ENCODE measurements around the gene TICRR.

Gene TICRR

DNA sequence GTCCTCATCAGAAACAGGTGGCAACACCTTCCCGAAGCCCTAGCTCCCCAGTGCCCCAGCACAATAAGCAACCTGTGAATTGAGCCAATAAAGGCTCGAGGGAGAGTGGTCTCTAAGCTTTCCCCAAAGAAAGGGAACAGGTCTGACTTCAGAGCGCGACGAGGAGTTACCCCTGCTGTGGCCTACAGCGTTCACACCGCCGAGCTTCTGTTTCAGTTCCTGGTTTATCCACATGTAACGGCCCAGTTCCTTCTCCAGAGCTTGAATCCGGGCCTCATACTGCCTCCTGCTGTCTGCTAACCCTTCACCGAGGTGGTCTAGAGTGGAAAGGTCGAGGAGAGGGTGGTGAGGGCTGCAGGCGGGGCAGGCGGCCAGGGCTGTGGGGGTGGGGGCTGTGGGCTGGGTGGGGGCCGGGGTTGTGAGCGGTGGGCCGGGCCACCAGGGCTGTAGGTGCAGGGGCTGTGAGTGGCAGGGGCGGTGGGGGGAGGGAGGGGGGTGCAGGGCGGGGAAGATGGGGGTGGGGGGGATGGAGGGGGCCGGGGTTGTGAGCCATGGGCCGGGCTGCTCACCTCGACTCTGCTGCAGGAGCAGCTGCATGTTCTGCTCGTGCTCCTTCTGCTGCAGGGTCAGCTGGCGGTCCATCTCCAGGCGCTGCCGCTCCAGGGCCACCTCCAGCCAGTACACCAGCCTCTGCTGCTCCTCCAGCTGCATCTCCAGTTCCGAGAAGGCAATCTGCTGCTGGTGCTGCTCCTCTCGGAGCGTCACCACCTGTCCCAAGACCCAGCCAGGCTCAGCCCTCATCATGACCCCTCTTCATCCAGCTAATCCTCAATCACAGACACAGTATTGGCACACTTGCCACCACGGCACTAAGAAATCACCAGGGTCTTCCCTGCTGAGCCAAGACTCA is 53.8 kb downstream of the TICRR start:
- DNase-seq: no peak

GRCh38 chr15:89629829-89630228 is 54.6 kb downstream of the TICRR start:
- DNase-seq: no peak

- DNase-seq: no peak
Measured at GRCh38 chr15:89630260-89630659, 55.0 kb downstream of the TICRR start.

GRCh38 chr15:89630974-89631901 is 56.0 kb downstream of the TICRR start:
- DNase-seq: no peak

- DNase-seq: no peak
Measured at GRCh38 chr15:89631902-89632264, 56.6 kb downstream of the TICRR start.

DNA sequence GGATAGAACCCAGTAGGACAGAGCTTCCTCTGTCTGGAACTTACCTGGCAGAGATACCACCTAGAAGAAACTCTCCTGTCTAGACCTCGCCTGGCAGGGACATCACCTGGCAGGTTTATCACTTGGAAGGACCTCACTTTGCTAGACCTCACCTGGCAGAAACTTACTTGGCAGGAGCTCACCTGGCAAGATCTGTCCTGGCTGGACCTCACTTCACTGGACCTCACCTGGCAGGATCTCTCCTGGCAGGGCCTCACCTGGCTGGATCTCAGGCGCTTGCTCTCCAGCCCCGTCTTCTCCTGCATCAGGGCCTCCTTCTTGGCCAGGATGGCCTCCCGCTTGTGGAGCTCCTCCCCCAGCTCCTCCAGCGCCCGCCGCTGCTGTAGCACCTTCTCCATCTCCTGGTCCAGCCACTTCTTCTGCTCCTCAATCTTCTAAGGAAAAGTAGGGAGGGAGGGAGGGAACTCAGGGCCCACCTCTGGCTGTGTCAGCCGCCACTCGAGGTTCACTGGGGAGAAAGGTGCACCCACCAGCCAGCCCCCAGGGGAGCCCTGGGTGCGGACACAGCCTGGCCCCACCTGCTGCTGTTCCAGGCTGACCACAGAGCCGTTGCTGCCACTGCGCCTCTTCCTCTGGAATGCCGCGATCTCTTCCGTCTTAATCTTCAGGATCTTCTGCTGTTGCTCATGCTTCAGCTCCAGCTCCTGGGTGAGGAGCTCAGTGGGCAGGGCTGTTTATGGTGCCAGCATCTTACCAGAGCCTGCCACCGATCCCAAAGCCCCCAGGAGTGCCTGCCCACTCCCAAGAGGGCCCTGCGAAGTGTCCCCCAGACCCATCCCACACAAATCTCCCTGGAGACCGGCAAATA is 57.5 kb downstream of the TICRR start:
- DNase-seq: no peak

DNA sequence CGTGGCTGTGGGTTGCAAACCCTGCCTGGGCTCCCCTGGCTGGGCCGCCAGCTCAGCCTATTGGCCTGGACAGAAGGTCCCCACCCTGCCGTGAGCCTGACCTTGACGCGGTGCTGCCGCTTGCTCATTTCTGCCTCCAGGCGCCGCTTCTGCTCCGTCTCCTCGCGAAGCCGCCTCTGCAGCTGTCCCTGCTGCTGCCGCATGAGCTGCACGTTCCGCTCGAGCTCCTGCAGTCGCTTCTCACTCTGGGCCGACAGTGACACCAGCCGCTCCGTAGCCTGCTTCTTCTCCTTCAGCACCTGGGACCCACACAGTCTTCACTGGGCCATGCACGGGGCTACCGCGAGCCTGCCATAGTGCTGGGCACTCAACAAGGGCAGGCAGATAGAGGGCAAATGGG is 58.3 kb downstream of the TICRR start:
- no peak for DNase-seq

- DNase-seq: no peak
Measured at GRCh38 chr15:89640245-89640644, 65.0 kb downstream of the TICRR start.

DNA sequence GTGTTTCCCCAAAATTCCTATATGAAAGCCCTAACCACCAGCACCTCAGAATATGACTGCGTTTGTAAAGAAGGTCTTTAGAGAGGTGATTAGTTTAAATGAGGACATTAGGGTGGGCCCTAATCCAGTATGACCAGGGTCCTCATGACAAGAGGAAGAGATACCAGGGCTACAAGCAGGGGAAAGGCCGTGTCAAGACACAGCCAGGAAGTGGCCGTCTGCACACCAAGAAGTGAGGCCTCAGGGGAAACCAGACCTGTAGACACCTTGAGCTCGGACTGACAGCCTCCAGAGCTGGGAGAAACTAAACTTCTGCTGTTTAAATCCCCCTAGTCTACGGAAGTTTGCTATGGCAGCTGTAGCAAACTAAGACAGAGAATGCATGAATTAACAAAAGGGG is 65.8 kb downstream of the TICRR start:
- no peak for DNase-seq

GRCh38 chr15:89642106-89642505 is 66.8 kb downstream of the TICRR start:
- DNase-seq: no peak

DNA sequence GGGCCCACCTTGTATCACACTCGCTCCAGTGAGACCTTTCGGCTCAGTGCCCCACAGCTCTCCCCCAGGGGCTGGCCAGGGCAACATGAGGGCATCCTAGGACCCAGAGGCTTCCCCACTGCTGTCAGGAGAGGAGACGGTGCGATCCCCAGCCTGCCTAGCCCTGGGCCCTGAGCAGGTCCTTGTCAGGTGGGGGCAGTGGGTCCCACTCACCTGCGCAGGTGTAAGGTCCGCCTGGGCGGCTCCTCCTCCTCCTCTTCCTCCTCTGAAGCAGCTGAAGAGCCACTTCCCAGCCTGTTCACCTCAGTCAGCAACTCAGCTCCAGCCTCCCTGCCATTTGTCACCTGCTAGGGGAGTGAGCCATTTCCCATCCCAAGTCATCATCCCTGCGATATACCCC is 70.4 kb downstream of the TICRR start:
- DNase-seq: no peak

DNA sequence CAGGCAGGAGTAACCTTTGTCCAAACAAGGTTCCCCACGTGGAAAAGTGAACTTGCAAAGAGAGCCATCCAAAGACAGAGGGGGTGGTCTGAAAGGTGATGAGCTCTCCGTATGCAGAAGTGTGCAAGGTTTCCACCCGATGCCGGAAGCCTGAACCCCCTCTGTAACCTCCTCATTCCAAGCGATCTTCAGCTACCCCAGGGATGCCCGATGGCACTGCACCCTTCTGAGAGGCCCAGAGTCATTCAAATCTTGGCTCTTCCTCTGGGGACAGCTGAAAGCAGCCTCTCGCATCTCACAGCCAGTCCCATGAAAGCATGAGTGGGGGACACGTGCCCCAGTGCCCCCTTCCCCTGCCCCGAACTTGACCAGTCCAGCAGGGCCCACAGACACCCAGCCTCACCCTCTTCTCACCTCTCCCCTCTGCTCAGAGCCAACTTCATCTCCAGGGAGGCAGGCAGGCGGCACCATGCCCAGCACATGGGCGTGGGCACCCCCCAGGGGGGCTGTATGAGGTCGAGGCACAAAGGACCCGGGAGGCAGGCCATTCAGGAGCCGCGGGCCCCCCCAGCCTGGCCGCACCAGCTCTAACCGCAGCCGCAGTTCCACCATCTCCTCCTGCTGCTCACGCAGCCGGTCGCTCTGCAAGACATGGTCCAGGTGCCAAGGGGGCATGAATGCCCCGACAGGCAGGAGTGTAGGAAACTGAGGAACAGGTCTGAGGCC is 71.3 kb downstream of the TICRR start:
- DNase-seq: no peak

DNA sequence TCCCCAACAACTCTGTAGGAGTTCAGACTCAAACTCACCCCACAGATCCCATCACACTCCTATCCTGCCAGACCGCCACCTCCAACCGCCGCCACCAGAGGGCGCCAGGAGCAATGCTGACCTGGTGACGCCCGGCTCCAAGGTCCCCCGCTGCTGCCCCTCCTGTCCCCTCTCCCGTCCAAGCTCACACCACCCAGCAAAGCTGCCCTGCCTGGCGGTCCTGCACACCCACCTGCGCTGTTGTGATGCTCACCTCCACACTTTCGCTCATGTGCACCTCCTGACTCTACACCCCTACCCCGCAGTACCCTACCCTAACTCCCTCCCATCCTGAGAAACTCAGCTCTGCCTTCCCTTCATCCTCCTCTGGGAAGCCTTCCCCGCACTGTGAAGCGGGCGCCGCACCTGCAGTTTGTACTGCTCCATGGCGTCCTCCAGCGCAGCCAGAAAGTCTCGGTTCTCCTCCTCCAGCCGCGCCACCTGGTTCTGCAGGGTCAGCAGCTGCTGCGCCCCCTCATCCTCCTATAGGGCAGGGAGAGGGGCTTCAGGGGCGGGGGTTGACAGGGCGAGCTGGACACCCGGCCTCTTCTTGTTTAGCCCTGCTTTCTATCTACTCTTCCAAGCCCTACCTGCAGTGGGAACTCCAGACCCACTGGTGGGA is 72.1 kb downstream of the TICRR start:
- peak; percentile 63 for DNase-seq

- no peak for DNase-seq
Measured at GRCh38 chr15:89648106-89649012, 73.1 kb downstream of the TICRR start.

GRCh38 chr15:89649013-89649625 is 73.8 kb downstream of the TICRR start:
- DNase-seq: no peak

DNA sequence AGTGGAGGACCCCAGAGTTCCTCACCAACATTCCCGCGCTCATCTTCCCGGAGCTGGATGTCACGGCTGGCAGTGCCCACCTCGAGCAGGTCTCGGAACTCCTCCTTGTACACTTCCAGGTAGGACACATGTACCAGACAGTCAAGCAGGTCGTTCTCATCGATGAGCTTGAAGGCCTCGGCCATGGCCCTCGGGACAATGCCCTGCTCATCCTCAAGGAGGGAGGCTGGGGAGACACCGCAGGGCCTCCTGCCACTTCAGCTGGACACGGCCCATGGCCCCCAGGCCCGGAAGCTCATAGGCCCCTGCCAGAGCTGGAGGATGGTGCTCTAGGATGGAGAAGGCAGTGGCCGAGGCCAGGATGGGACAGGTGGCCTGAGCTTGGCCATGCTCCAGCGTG is 74.4 kb downstream of the TICRR start:
- no peak for DNase-seq

- DNase-seq: no peak
Measured at GRCh38 chr15:89652131-89652530, 76.9 kb downstream of the TICRR start.

- DNase-seq: no peak
Measured at GRCh38 chr15:89652666-89653065, 77.4 kb downstream of the TICRR start.

DNA sequence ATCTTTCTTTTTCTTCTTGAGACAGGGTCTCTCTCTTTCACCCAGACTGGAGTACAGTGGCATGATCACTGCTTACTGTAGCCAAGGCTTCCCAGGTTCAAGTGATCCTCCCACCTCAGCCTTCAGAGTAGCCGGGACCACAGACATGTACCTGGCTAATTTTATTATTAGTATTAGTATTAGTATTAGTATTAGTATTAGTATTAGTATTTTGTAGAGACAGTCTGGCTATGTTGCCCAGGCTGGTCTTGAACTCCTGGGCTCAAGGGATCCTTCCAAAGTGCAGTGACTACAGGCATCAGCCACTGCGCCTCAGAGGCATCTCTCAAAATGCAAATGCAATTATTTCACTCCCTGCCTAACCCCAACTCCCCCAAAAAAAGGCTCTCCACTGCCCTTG is 78.3 kb downstream of the TICRR start:
- no peak for DNase-seq

All from right kidney (tissue), 1 donor.